ENCODE results near the gene INSYN1. TPM values are rescaled to one million over a fixed set of nuclear protein-coding genes. Genes with fewer than 3 reads are reported as not detected.

INSYN1 gene
- total and polyA plus RNA-seq, 2 donors (not counting 1 experiment from before 2014, with no cell fraction given): not detected

DNA sequence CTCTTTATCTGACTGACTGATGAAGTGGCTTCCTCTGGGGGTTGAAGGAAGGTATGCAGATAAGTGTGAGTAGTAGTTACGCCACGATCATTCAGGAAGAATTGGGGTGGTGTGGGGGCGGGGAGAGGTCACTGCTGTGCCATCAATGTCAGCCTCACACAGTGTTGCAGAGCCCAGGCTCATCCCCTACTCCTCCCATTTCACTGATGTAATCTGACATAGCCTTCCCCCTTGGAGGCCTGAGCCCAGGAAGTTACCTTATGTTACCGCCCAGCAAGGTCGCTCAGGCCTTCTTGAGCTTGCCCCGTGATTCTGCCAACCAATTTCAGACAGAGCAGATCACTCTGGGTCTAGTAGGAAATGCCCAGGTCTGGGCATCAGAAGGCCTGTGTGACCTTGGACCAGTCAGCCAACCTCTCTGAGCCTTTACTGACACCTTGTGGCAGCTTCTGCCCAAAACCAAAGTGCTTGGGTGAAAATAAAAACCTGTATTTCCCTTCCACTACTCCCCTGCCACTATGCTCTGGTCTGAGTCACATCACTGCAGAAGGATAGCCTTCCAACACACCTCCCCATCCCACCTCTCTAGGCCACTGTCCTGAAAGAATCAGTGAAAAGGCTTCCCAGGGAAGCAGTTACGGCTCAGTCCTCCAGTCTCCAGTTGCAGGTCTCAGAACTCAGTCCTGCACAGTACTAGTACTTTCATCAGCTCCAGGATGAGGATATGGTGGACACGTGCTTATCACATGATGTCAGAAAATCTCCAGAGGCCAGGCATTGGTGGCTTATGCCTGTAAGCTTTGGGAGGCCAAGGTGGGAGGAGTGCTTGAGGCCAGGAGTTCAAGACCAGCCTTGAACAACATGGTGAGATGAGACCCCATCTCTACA, 28.1 kb upstream of the INSYN1 start:
- Histone ChIP-seq H4K20me1 (ENCODE audit: control insufficient read depth, insufficient read depth, low read length, poor library complexity, severe bottlenecking) (no peaks in the 10 kb centered on the region), H3K36me3 (replicated peaks in 1 of 2; ENCODE audit: control extremely low read depth in 1 of 2, control insufficient read depth in 1 of 2, extremely low read depth in 1 of 2, insufficient read depth in 2 of 2, low read length in 1 of 2) (no peaks in the 10 kb centered on the region), H3K4me1 (ENCODE audit: control insufficient read depth in 2 of 2, insufficient read depth in 2 of 2, low read length in 2 of 2) (no peaks in the 10 kb centered on the region), H3K27me3 (replicated peaks in 1 of 4; ENCODE audit: control extremely low read depth in 1 of 4, control insufficient read depth in 3 of 4, insufficient read depth in 4 of 4, low read length in 3 of 4) (no peaks in the 10 kb centered on the region), H3K9ac (ENCODE audit: low read length) (no peak overlapping the region), H3K27ac (ENCODE audit: low read length in 2 of 2) (no peak overlapping the region), H3K4me2 (replicated peaks; ENCODE audit: low read depth, low read length, poor library complexity, severe bottlenecking) (no peak overlapping the region), H2AFZ (ENCODE audit: insufficient read depth, low read depth, low read length, poor library complexity, severe bottlenecking) (no peak overlapping the region), H3K4me3 (ENCODE audit: control extremely low read depth in 1 of 5, extremely low read depth in 1 of 5, insufficient read depth in 1 of 5, low read depth in 2 of 5, low read length in 4 of 5) (no peak overlapping the region), H3K9me3 (ENCODE audit: control extremely low read depth in 1 of 3, control insufficient read depth in 2 of 3, insufficient read depth in 1 of 3, low read length in 2 of 3) (no peaks in the 10 kb centered on the region), H3K79me2 (ENCODE audit: control insufficient read depth, insufficient read depth, low read length) (no peaks in the 10 kb centered on the region)
- Mint-ChIP-seq H3K27ac (no peak overlapping the region), H3K9me3 (ENCODE audit: insufficient read depth) (no peaks in the 10 kb centered on the region), H3K27me3 (no peaks in the 10 kb centered on the region), H3K4me1 (no peaks in the 10 kb centered on the region), H3K4me3 (no peak overlapping the region)
- ChIA-PET CTCF (no interaction called here), POLR2A (no interaction called here)
- DNase-seq (no peak), ATAC-seq (ENCODE audit: low read depth) (no peak)
- 67% methylated on average over 4 of the region's 8 CpGs for WGBS (ENCODE audit: insufficient coverage)
- intact Hi-C loops (cut with micrococcal nuclease): no loop called here
- TF ChIP-seq, protein P1, sequence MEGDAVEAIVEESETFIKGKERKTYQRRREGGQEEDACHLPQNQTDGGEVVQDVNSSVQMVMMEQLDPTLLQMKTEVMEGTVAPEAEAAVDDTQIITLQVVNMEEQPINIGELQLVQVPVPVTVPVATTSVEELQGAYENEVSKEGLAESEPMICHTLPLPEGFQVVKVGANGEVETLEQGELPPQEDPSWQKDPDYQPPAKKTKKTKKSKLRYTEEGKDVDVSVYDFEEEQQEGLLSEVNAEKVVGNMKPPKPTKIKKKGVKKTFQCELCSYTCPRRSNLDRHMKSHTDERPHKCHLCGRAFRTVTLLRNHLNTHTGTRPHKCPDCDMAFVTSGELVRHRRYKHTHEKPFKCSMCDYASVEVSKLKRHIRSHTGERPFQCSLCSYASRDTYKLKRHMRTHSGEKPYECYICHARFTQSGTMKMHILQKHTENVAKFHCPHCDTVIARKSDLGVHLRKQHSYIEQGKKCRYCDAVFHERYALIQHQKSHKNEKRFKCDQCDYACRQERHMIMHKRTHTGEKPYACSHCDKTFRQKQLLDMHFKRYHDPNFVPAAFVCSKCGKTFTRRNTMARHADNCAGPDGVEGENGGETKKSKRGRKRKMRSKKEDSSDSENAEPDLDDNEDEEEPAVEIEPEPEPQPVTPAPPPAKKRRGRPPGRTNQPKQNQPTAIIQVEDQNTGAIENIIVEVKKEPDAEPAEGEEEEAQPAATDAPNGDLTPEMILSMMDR (IDR thresholded peaks at IDR 0.05): no peak
- no peak for TF ChIP-seq EZH2 (IDR thresholded peaks at IDR 0.05; ENCODE audit: borderline replicate concordance, insufficient read depth, low read depth, low read length, poor library complexity, severe bottlenecking)

DNA sequence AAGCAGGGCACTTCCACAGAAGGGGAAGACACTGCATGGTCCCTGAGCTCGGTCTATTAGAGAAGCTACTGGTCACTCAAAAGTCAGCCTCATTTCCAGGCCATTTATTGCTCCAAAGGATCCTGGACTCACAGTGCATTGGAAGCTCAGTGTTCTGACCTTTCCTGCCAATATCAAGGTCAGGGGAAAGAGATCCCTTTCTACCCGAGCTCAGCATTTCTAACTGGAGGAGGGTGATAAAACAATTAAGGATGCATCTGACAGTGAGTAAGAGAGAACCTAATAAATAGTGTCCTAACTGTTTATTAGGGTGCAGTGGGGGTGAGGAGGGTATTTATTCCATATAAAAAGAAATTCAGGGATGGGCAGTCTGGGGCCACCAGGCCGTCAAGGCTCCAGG, 26.8 kb upstream of the INSYN1 start:
- no peaks in the 10 kb centered on the region for H4K20me1 ChIP-seq (ENCODE audit: control insufficient read depth, insufficient read depth, low read length, poor library complexity, severe bottlenecking)
- H3K27me3 Mint-ChIP-seq: peaks cover 4% of the 10 kb centered on the region
- intact Hi-C loops (cut with micrococcal nuclease): no loop called here
- no peak overlapping the region for H3K9ac ChIP-seq (ENCODE audit: low read length)
- no peak overlapping the region for H3K4me3 Mint-ChIP-seq
- H3K36me3 ChIP-seq (replicated peaks in 1 of 2; ENCODE audit: control extremely low read depth in 1 of 2, control insufficient read depth in 1 of 2, extremely low read depth in 1 of 2, insufficient read depth in 2 of 2, low read length in 1 of 2): no peaks in the 10 kb centered on the region
- no peak overlapping the region for H3K27ac ChIP-seq (ENCODE audit: low read length in 2 of 2)
- H3K27ac Mint-ChIP-seq: no peak overlapping the region
- H2AFZ ChIP-seq (ENCODE audit: insufficient read depth, low read depth, low read length, poor library complexity, severe bottlenecking): no peak overlapping the region
- H3K9me3 ChIP-seq (ENCODE audit: control extremely low read depth in 1 of 3, control insufficient read depth in 2 of 3, insufficient read depth in 1 of 3, low read length in 2 of 3): no peaks in the 10 kb centered on the region
- ATAC-seq (ENCODE audit: low read depth) (no peak), DNase-seq (no peak)
- H3K4me3 ChIP-seq (ENCODE audit: control extremely low read depth in 1 of 5, extremely low read depth in 1 of 5, insufficient read depth in 1 of 5, low read depth in 2 of 5, low read length in 4 of 5): no peak overlapping the region
- WGBS (ENCODE audit: insufficient coverage): 100% methylated on average over 1 of the region's 3 CpGs
- no peaks in the 10 kb centered on the region for H3K4me1 Mint-ChIP-seq
- POLR2A ChIA-PET: no interaction called here
- H3K79me2 ChIP-seq (ENCODE audit: control insufficient read depth, insufficient read depth, low read length): no peaks in the 10 kb centered on the region
- H3K9me3 Mint-ChIP-seq (ENCODE audit: insufficient read depth): no peaks in the 10 kb centered on the region
- no peaks in the 10 kb centered on the region for H3K4me1 ChIP-seq (ENCODE audit: control insufficient read depth in 2 of 2, insufficient read depth in 2 of 2, low read length in 2 of 2)
- TF ChIP-seq, protein P1 (IDR thresholded peaks at IDR 0.05): no peak
- TF ChIP-seq EZH2 (IDR thresholded peaks at IDR 0.05; ENCODE audit: borderline replicate concordance, insufficient read depth, low read depth, low read length, poor library complexity, severe bottlenecking): no peak
- peaks cover 0 to 3% (median 0%) of the 10 kb centered on the region in 4 experiments for H3K27me3 ChIP-seq (replicated peaks in 1 of 4; ENCODE audit: control extremely low read depth in 1 of 4, control insufficient read depth in 3 of 4, insufficient read depth in 4 of 4, low read length in 3 of 4)
- H3K4me2 ChIP-seq (replicated peaks; ENCODE audit: low read depth, low read length, poor library complexity, severe bottlenecking): no peak overlapping the region
- CTCF ChIA-PET: no interaction called here
